Measurements from ENCODE around the gene GMCL2.
"Not testable (repeated sequence)": the region's sequence is repeated elsewhere in the genome, so short reads cannot be mapped to it uniquely, and the experiment has no call there.

GMCL2 gene

GRCh38 chr5:178187014-178187413 lies at the start of gene GMCL2:
Gene GMCL2 (minus strand): TSS chr5:178187371. CDS start chr5:178187299, 72 bp downstream.
- DNase-seq (ENCODE audit: low spot score): no peak

- DNase-seq (ENCODE audit: low spot score): no peak
Measured at GRCh38 chr5:178236679-178237078, 49.5 kb upstream of the GMCL2 start.

- no peak for DNase-seq (ENCODE audit: low spot score)
Measured at GRCh38 chr5:178236126-178236525, 49.0 kb upstream of the GMCL2 start.

GRCh38 chr5:178235588-178235974 lies 48.4 kb upstream of the GMCL2 start:
- no peak for DNase-seq (ENCODE audit: low spot score)

GRCh38 chr5:178234750-178235587 lies 47.8 kb upstream of the GMCL2 start:
- peak; percentile 91 for DNase-seq (ENCODE audit: low spot score)

GRCh38 chr5:178234121-178234749 lies 47.1 kb upstream of the GMCL2 start:
- no peak for DNase-seq (ENCODE audit: low spot score)

GRCh38 chr5:178232920-178233429 lies 45.8 kb upstream of the GMCL2 start:
- no peak for DNase-seq (ENCODE audit: low spot score)

- DNase-seq (ENCODE audit: low spot score): peak; percentile 71
Measured at GRCh38 chr5:178232124-178232919, 45.2 kb upstream of the GMCL2 start, which contains the start of gene PHYKPL. Gene PHYKPL (minus strand): TSS chr5:178232802. CDS start chr5:178232550, 252 bp downstream.

GRCh38 chr5:178231539-178232123 lies 44.5 kb upstream of the GMCL2 start:
- DNase-seq (ENCODE audit: low spot score): no peak

- DNase-seq (ENCODE audit: low spot score): no peak
Measured at GRCh38 chr5:178230879-178231538, 43.8 kb upstream of the GMCL2 start.

- DNase-seq (ENCODE audit: low spot score): no peak
Measured at GRCh38 chr5:178229861-178230260, 42.7 kb upstream of the GMCL2 start.

GRCh38 chr5:178229111-178229510 lies 41.9 kb upstream of the GMCL2 start:
- not testable (repeated sequence) for DNase-seq (ENCODE audit: low spot score)

- DNase-seq (ENCODE audit: low spot score): no peak
Measured at GRCh38 chr5:178228609-178229008, 41.4 kb upstream of the GMCL2 start.

- no peak for DNase-seq (ENCODE audit: low spot score)
Measured at GRCh38 chr5:178227929-178228328, 40.8 kb upstream of the GMCL2 start.

- no peak for DNase-seq (ENCODE audit: low spot score)
Measured at GRCh38 chr5:178227138-178227659, 40.0 kb upstream of the GMCL2 start.

- no peak for DNase-seq (ENCODE audit: low spot score)
Measured at GRCh38 chr5:178225174-178225573, 38.0 kb upstream of the GMCL2 start.

GRCh38 chr5:178224403-178224802 lies 37.2 kb upstream of the GMCL2 start:
- no peak for DNase-seq (ENCODE audit: low spot score)

GRCh38 chr5:178223828-178224335 lies 36.7 kb upstream of the GMCL2 start:
- no peak for DNase-seq (ENCODE audit: low spot score)

GRCh38 chr5:178223196-178223773 lies 36.1 kb upstream of the GMCL2 start:
- DNase-seq (ENCODE audit: low spot score): no peak

GRCh38 chr5:178222292-178222691 lies 35.1 kb upstream of the GMCL2 start:
- DNase-seq (ENCODE audit: low spot score): no peak

GRCh38 chr5:178221853-178222252 lies 34.7 kb upstream of the GMCL2 start:
- no peak for DNase-seq (ENCODE audit: low spot score)

Measured in HuH-7.5 (cell line).